WERI-Rb-1 (cell line): ENCODE measurements around the gene TIGD6.

ENCODE experiments used
- DNase-seq: peaks from one replicate; pipeline ENCODE4 v3.0.0-alpha.2; 2020
- H3K27ac ChIP-seq: fragments of 250-450 bp; sonication (Bioruptor Pico); 2 replicates; pipeline ENCODE4 v1.5.1; 2020; ENCODE audit warnings: mild to moderate bottlenecking, moderate library complexity
- H3K27me3 ChIP-seq: fragments of 250-450 bp; sonication (Bioruptor Pico); 2 replicates; pipeline ENCODE4 v1.5.1; 2021; ENCODE audit warnings: mild to moderate bottlenecking, low read depth, moderate library complexity; ENCODE audit not compliant: insufficient read depth, severe bottlenecking
- H3K36me3 ChIP-seq: fragments of 250-450 bp; sonication (Bioruptor Pico); 2 replicates; pipeline ENCODE4 v1.5.1; 2020; ENCODE audit warnings: mild to moderate bottlenecking, moderate library complexity
- H3K4me3 ChIP-seq: 2 replicates; pipeline ENCODE4 v1.5.1; 2011; ENCODE audit warnings: low read depth, mild to moderate bottlenecking, control low read depth, low read length
- H3K9me3 ChIP-seq: fragments of 250-450 bp; sonication (Bioruptor Pico); 2 replicates; pipeline ENCODE4 v1.5.1; 2021; ENCODE audit warnings: mild to moderate bottlenecking, moderate library complexity; ENCODE audit not compliant: severe bottlenecking
- CTCF ChIP-seq: IDR thresholded peaks from 2 replicates; pipeline ENCODE4 v1.5.1; 2011; ENCODE audit warnings: low read depth, mild to moderate bottlenecking, control low read depth, inconsistent platforms, low read length

Gene TIGD6

DNA sequence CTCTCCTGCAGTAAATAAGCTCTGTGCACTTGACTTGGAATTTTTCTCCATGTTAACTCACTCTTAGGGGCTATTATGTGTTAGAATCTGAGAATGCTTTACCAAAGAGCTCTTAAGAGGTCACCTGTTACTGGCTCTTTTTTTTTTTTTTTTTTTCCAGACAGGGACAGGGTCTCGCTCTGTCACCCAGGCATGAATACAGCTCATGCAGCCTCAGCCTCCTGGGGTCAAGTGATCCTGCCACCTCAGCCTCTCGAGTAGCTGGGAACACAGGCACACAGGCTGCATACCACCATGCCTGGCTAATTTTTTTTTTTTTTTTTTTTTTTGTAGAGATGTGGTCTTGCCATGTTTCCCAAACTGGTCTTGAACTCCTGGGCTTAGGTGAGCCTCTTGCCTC is 22.2 kb upstream of the TIGD6 start:
- Histone ChIP-seq H3K27me3 (no peaks in the 10 kb centered on the region), H3K27ac (no peak overlapping the region), H3K9me3 (no peaks in the 10 kb centered on the region), H3K36me3 (peaks cover 68% of the 10 kb centered on the region), H3K4me3 (no peak overlapping the region)
- no peak for DNase-seq
- no peak for TF ChIP-seq CTCF

- Histone ChIP-seq H3K9me3 (no peaks in the 10 kb centered on the region), H3K27ac (no peak overlapping the region), H3K27me3 (no peaks in the 10 kb centered on the region), H3K4me3 (no peak overlapping the region), H3K36me3 (peaks cover 66% of the 10 kb centered on the region)
- no peak for DNase-seq
- no peak for TF ChIP-seq CTCF
Measured at GRCh38 chr5:150022158-150022531, 21.7 kb upstream of the TIGD6 start.

DNA sequence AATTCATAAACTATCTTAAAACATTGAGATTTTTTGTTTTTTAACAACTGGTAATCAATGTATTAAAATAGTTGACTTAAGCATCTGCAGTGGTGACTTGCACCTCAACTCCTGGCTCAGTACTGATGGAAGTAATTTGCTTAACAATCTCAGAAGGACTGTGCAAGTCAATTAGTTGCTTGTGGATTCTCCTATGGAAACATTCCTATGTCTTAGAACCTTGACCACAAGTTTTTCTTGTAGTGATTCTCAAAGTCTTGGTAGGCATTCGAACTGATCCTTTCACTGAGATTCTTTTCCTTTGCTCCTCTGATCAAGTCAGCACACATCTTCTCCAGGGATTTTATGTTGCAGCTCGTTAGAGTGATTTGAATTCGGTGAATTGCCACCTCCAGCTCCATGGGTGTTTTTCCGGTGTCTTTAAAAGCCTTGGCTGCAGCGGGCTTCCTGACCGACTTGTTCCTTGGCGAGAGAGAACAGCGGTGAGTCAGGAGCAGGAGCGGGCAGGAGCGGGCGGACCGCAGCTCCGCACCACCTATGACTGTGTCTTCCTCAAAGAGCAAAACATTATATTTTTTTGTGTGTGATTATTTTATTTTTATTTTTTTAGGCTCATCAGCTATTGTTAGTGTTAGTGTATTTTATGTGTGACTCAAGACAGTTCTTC is 21.2 kb upstream of the TIGD6 start:
- Histone ChIP-seq H3K27me3 (no peaks in the 10 kb centered on the region), H3K9me3 (no peaks in the 10 kb centered on the region), H3K27ac (no peak overlapping the region), H3K4me3 (no peak overlapping the region), H3K36me3 (peaks cover 65% of the 10 kb centered on the region)
- no peak for TF ChIP-seq CTCF
- DNase-seq: no peak

DNA sequence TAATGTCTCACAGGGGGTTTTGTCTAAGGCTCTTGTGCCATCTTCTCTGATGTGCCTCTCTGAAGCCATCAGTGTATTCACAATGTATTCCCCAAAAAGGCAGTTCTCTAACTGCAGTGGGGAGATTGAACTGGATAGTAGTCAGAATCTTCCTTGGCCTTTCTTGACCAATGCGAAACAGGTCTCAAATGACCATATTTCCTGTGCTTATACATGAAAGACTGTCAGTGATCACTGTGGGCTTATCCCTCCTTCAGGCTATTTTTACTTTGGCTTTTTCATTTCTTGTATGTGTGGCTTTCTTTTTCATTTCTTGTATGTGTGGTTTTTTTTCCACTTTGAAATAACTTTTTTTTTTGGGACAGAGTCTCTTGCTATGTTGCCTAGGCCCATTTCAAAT is 19.8 kb upstream of the TIGD6 start:
- TF ChIP-seq CTCF: no peak
- no peak for DNase-seq
- peaks cover 67% of the 10 kb centered on the region for H3K36me3 ChIP-seq
- no peak overlapping the region for H3K4me3 ChIP-seq
- H3K27me3 ChIP-seq: no peaks in the 10 kb centered on the region
- H3K9me3 ChIP-seq: no peaks in the 10 kb centered on the region
- H3K27ac ChIP-seq: no peak overlapping the region

DNA sequence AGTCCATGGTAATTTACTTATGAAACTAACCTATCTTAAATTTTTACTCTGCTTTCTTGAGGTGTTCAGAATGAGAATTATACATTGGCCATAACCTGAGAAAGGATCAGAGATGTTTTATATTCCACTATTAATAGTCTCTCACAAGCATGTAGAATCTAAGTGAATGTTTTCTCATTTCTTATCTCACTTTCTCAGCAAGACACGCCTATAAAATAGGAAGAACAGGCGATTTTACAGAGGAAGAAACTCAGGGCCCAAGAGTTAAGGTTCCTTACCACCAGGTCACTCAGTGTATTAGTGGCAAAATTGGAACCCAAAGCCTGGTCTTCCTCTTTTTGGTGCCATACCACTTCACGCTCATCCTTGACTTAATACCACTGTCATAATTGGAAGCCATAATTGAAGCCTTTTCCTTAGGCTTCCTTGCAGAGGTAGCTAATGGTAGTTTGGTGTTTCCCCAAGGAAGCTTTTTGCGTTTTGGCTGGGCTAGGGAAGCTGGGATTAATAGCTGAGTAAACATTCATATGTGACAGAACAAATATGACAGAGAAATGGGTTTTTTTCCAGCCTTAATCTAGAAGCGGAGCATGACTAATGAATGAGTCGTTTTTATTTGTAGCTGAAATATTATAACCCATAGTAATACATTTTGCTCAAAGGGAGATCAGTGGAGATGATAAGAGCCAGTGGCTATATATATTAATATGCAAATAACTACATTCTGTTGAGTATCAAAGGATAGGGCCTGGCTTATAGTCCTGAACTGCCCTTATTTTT is 17.0 kb upstream of the TIGD6 start:
- Histone ChIP-seq H3K4me3 (no peak overlapping the region), H3K9me3 (no peaks in the 10 kb centered on the region), H3K27ac (no peak overlapping the region), H3K27me3 (no peaks in the 10 kb centered on the region), H3K36me3 (peaks cover 83% of the 10 kb centered on the region)
- no peak for TF ChIP-seq CTCF
- no peak for DNase-seq

DNA sequence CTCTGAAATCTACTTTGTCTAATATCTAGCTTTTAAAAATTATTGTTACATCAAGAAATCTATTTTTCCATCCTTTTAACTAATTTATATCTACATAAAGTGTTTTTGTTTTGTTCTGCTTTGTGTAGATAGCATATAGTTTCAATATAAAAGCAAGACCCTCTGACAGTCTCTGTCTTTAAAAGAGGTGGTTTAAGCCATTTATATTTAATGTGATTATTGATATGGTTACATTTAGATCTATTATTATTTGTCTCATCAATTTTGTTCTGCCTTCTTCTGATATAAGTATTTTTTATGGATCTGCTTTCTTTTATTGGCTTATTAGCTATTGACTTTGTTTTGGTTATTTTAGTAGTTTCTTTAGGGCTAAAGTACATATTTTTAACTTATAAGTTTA is 16.1 kb upstream of the TIGD6 start:
- no peak overlapping the region for H3K27ac ChIP-seq

More for the DNA sequence above, 16.1 kb upstream of the TIGD6 start:
- Histone ChIP-seq H3K27me3 (no peaks in the 10 kb centered on the region), H3K36me3 (peaks cover 84% of the 10 kb centered on the region), H3K9me3 (no peaks in the 10 kb centered on the region), H3K4me3 (no peak overlapping the region)
- TF ChIP-seq CTCF: no peak
- no peak for DNase-seq
